ENCODE data around the gene GLYR1. TPM values are rescaled to one million over a fixed set of nuclear protein-coding genes. Genes with fewer than 3 reads are reported as not detected.

GLYR1 gene
- total and polyA plus RNA-seq, 9 of the 15 experiments (the other 6 are each of a cell fraction or from before 2014, with no cell fraction given) = 6.7 to 99.2 (median 60.2) TPM

GRCh38 chr16:4868535-4868934 is 21.4 kb upstream of the GLYR1 start:
- FAIRE-seq (no peak), DNase-seq (ENCODE audit: extremely low read depth in 1 of 4, low spot score in 3 of 4) (no peak), ATAC-seq (no peak)
- intact Hi-C loops (cut with micrococcal nuclease) = no loop called here
- WGBS (ENCODE audit: insufficient coverage, low coverage, missing lambda C conversion rate) = 89% methylated on average over 7 of the region's 7 CpGs
- Histone ChIP-seq H4K20me1 (replicated peaks; ENCODE audit: control insufficient read depth, insufficient read depth, low read length) (peaks cover 34% of the 10 kb centered on the region), H3K27ac (ENCODE audit: extremely low read depth, low read depth, low read length) (no peak overlapping the region), H3K9ac (ENCODE audit: insufficient read depth in 1 of 2, low read depth in 2 of 2, low read length in 2 of 2) (no peak overlapping the region), H2AFZ (ENCODE audit: low read depth, low read length) (no peak overlapping the region), H3K9me3 (replicated peaks; ENCODE audit: control insufficient read depth, insufficient read depth, low read depth, low read length) (no peaks in the 10 kb centered on the region), H3K4me3 (no peak overlapping the region), H3K4me1 (replicated peaks in 1 of 2; ENCODE audit: control insufficient read depth in 2 of 2, insufficient read depth in 2 of 2, low read length in 2 of 2) (no peaks in the 10 kb centered on the region), H3K4me2 (ENCODE audit: insufficient read depth, low read length) (no peak overlapping the region), H3K9me1 (ENCODE audit: control insufficient read depth, insufficient read depth, low read length) (peaks cover 5% of the 10 kb centered on the region), H3K79me2 (ENCODE audit: control insufficient read depth, insufficient read depth, low read length) (peaks cover 38% of the 10 kb centered on the region), H3K27me3 (ENCODE audit: control insufficient read depth in 2 of 2, insufficient read depth in 2 of 2, low read length in 2 of 2) (no peaks in the 10 kb centered on the region), H3K36me3 (ENCODE audit: control insufficient read depth, insufficient read depth, low read length) (peaks cover 81% of the 10 kb centered on the region)
- ChIA-PET CTCF (ENCODE audit: low intra/inter-chr PET ratio) (no interaction called here), POLR2A (interaction anchor here (2.3 kb wide), 1 partner anchor 8 kb away, joined by 7 read pairs; no protein-coding TSS in a partner anchor)
- TF ChIP-seq TBL1XR1 (IDR thresholded peaks at IDR 0.05; ENCODE audit: low read length in 2 of 2) (no peak), SMAD4 (CRISPR knock-in tag; conservative IDR thresholded peaks at IDR 0.05) (no peak), RBFOX2 (IDR thresholded peaks at IDR 0.05; ENCODE audit: low read depth, low read length) (no peak), CBX1 (IDR thresholded peaks at IDR 0.05; ENCODE audit: low read depth) (no peak)
- in situ Hi-C loops (cut with MboI) = no loop called here
- BruUV-seq (replicated peaks) = no TSS peak

GRCh38 chr16:4868026-4868425 is 20.9 kb upstream of the GLYR1 start:
- Histone ChIP-seq H3K4me2 (ENCODE audit: insufficient read depth, low read length) (no peak overlapping the region), H3K9me1 (ENCODE audit: control insufficient read depth, insufficient read depth, low read length) (peaks cover 5% of the 10 kb centered on the region), H3K4me3 (no peak overlapping the region), H3K9ac (ENCODE audit: insufficient read depth in 1 of 2, low read depth in 2 of 2, low read length in 2 of 2) (no peak overlapping the region), H3K4me1 (replicated peaks in 1 of 2; ENCODE audit: control insufficient read depth in 2 of 2, insufficient read depth in 2 of 2, low read length in 2 of 2) (no peaks in the 10 kb centered on the region), H3K36me3 (ENCODE audit: control insufficient read depth, insufficient read depth, low read length) (peaks cover 81% of the 10 kb centered on the region), H2AFZ (ENCODE audit: low read depth, low read length) (no peak overlapping the region), H3K9me3 (replicated peaks; ENCODE audit: control insufficient read depth, insufficient read depth, low read depth, low read length) (no peaks in the 10 kb centered on the region), H4K20me1 (replicated peaks; ENCODE audit: control insufficient read depth, insufficient read depth, low read length) (peaks cover 34% of the 10 kb centered on the region), H3K79me2 (ENCODE audit: control insufficient read depth, insufficient read depth, low read length) (peaks cover 43% of the 10 kb centered on the region), H3K27me3 (ENCODE audit: control insufficient read depth in 2 of 2, insufficient read depth in 2 of 2, low read length in 2 of 2) (no peaks in the 10 kb centered on the region), H3K27ac (ENCODE audit: extremely low read depth, low read depth, low read length) (no peak overlapping the region)
- no peak for TF ChIP-seq KAT2B (IDR thresholded peaks at IDR 0.05; ENCODE audit: low read depth, low read length)
- FAIRE-seq (no peak), ATAC-seq (no peak), DNase-seq (ENCODE audit: extremely low read depth in 1 of 4, low spot score in 3 of 4) (no peak)
- intact Hi-C loops (cut with micrococcal nuclease) = no loop called here
- no TSS peak for BruUV-seq (replicated peaks)
- ChIA-PET CTCF (ENCODE audit: low intra/inter-chr PET ratio) (no interaction called here), POLR2A (interaction anchor here (0.6 to 2.3 kb wide), 4 partner anchors 8 to 50 kb away, joined by 3 to 7 read pairs (median 3); partner anchors contain the start of genes GLYR1 and UBN1)
- in situ Hi-C loops (cut with MboI) = no loop called here
- 97% methylated on average over 5 of the region's 5 CpGs for WGBS (ENCODE audit: insufficient coverage, low coverage, missing lambda C conversion rate)

All from K562 (cell line).